Measurements from ENCODE around the gene KRT79. TPM values are rescaled to one million over a fixed set of nuclear protein-coding genes. Genes with fewer than 3 reads are reported as not detected.

KRT79 gene
- polyA plus RNA-seq, 1 experiment = 0.04 TPM

GRCh38 chr12:52819731-52820510 is 14.2 kb downstream of the KRT79 start:
- CTCF ChIA-PET = interaction anchor here (0.9 to 1.4 kb wide), 2 partner anchors 8 to 60 kb away, joined by 3 to 4 read pairs; no protein-coding TSS in a partner anchor
- no peak for DNase-seq (ENCODE audit: low read depth, low spot score)
- POLR2A ChIA-PET = no interaction called here

GRCh38 chr12:52818887-52819420 is 15.2 kb downstream of the KRT79 start:
- ChIA-PET POLR2A (no interaction called here), CTCF (interaction anchor here (1.4 kb wide), 1 partner anchor 61 kb away, joined by 3 read pairs; no protein-coding TSS in a partner anchor)
- H3K27me3 ChIP-seq (ENCODE audit: control insufficient read depth, insufficient read depth, low read length) = peaks cover 19% of the 10 kb centered on the region
- H3K27ac ChIP-seq (ENCODE audit: low read depth, low read length) = no peak overlapping the region
- no peak for TF ChIP-seq CTCF (IDR thresholded peaks at IDR 0.05; ENCODE audit: low read depth, low read length)
- H3K4me3 ChIP-seq (ENCODE audit: low read depth, low read length) = no peak overlapping the region
- H3K9me3 ChIP-seq (ENCODE audit: control insufficient read depth, insufficient read depth, low read length) = no peaks in the 10 kb centered on the region
- no peak for DNase-seq (ENCODE audit: low read depth, low spot score)

More at GRCh38 chr12:52819731-52820510, 14.2 kb downstream of the KRT79 start:
- Histone ChIP-seq H3K9me3 (ENCODE audit: control insufficient read depth, insufficient read depth, low read length) (no peaks in the 10 kb centered on the region), H3K27me3 (ENCODE audit: control insufficient read depth, insufficient read depth, low read length) (peaks cover 18% of the 10 kb centered on the region), H3K27ac (ENCODE audit: low read depth, low read length) (no peak overlapping the region), H3K4me3 (ENCODE audit: low read depth, low read length) (no peak overlapping the region)
- no peak for TF ChIP-seq CTCF (IDR thresholded peaks at IDR 0.05; ENCODE audit: low read depth, low read length)

GRCh38 chr12:52818388-52818787 is 15.7 kb downstream of the KRT79 start:
- no peaks in the 10 kb centered on the region for H3K9me3 ChIP-seq (ENCODE audit: control insufficient read depth, insufficient read depth, low read length)
- ChIA-PET POLR2A (no interaction called here), CTCF (no interaction called here)
- no peak overlapping the region for H3K4me3 ChIP-seq (ENCODE audit: low read depth, low read length)
- DNase-seq (ENCODE audit: low read depth, low spot score) = no peak
- H3K27me3 ChIP-seq (ENCODE audit: control insufficient read depth, insufficient read depth, low read length) = peaks cover 22% of the 10 kb centered on the region
- H3K27ac ChIP-seq (ENCODE audit: low read depth, low read length) = no peak overlapping the region
- TF ChIP-seq CTCF (IDR thresholded peaks at IDR 0.05; ENCODE audit: low read depth, low read length) = no peak

GRCh38 chr12:52817699-52818238 is 16.3 kb downstream of the KRT79 start:
- ChIA-PET POLR2A (no interaction called here), CTCF (interaction anchor here (1.4 kb wide), 1 partner anchor 67 kb away, joined by 3 read pairs; no protein-coding TSS in a partner anchor)
- H3K27me3 ChIP-seq (ENCODE audit: control insufficient read depth, insufficient read depth, low read length) = peaks cover 25% of the 10 kb centered on the region
- no peak overlapping the region for H3K4me3 ChIP-seq (ENCODE audit: low read depth, low read length)
- no peak for TF ChIP-seq CTCF (IDR thresholded peaks at IDR 0.05; ENCODE audit: low read depth, low read length)
- H3K27ac ChIP-seq (ENCODE audit: low read depth, low read length) = no peak overlapping the region
- no peaks in the 10 kb centered on the region for H3K9me3 ChIP-seq (ENCODE audit: control insufficient read depth, insufficient read depth, low read length)
- DNase-seq (ENCODE audit: low read depth, low spot score) = no peak
